ENCODE data around the gene GFPT1. TPM values are rescaled to one million over a fixed set of nuclear protein-coding genes. Genes with fewer than 3 reads are reported as not detected.

GFPT1 gene
- total RNA-seq, 4 donors from 2014 or later, result 56.7 to 125 (median 71.3) TPM

- 80 to 89% methylated on average over 3 of the region's 3 CpGs for WGBS, 2 donors
- Histone ChIP-seq H3K9me3 (no peaks in the 10 kb centered on the region), H3K4me3 (replicated peaks in 1 of 3) (no peak overlapping the region), H3K36me3 (no peaks in the 10 kb centered on the region), H3K27ac (no peak overlapping the region), H3K27me3 (no peaks in the 10 kb centered on the region), H3K4me1 (peaks cover 9 to 11% of the 10 kb centered on the region in 2 donors)
- intact Hi-C loops (cut with DNase I), result no loop called here
- DNase-seq, result no peak
- no peak for TF ChIP-seq POLR2A (IDR thresholded peaks at IDR 0.05)
- TF ChIP-seq, protein P1, sequence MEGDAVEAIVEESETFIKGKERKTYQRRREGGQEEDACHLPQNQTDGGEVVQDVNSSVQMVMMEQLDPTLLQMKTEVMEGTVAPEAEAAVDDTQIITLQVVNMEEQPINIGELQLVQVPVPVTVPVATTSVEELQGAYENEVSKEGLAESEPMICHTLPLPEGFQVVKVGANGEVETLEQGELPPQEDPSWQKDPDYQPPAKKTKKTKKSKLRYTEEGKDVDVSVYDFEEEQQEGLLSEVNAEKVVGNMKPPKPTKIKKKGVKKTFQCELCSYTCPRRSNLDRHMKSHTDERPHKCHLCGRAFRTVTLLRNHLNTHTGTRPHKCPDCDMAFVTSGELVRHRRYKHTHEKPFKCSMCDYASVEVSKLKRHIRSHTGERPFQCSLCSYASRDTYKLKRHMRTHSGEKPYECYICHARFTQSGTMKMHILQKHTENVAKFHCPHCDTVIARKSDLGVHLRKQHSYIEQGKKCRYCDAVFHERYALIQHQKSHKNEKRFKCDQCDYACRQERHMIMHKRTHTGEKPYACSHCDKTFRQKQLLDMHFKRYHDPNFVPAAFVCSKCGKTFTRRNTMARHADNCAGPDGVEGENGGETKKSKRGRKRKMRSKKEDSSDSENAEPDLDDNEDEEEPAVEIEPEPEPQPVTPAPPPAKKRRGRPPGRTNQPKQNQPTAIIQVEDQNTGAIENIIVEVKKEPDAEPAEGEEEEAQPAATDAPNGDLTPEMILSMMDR (IDR thresholded peaks at IDR 0.05), result no peak
Observed at GRCh38 chr2:69292256-69292655, 94.8 kb downstream of the GFPT1 start.

DNA sequence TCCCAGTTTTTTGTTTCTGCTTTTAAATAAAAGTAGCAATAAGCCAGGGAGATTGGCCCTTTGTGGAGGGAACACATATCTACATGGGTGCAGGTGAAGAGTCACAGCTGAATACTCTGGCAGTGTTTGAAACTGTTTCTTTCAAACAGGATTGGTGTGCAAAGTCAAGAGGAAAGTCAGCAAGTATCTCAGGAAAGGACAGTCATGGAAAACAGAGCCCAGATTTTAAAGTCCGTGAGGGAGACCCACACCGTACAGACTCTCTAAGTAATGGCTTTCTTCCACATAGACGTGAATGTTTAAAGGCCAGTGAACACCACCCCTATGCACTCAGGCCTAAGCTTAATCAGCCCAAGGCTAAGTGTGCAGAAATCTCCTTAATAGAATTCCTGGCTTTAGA is 95.3 kb downstream of the GFPT1 start:
- intact Hi-C loops (cut with DNase I), result no loop called here
- H3K36me3 ChIP-seq, result no peaks in the 10 kb centered on the region
- H3K9me3 ChIP-seq, result no peaks in the 10 kb centered on the region
- no peak for DNase-seq
- 73 to 77% methylated on average over 3 of the region's 3 CpGs for WGBS, 2 donors
- no peak overlapping the region for H3K27ac ChIP-seq
- no peak overlapping the region for H3K4me3 ChIP-seq (replicated peaks in 1 of 3)
- H3K4me1 ChIP-seq, result peaks cover 9 to 11% of the 10 kb centered on the region in 2 donors
- H3K27me3 ChIP-seq, result no peaks in the 10 kb centered on the region
- no peak for TF ChIP-seq POLR2A (IDR thresholded peaks at IDR 0.05)
- TF ChIP-seq, protein P1 (IDR thresholded peaks at IDR 0.05), result no peak

DNA sequence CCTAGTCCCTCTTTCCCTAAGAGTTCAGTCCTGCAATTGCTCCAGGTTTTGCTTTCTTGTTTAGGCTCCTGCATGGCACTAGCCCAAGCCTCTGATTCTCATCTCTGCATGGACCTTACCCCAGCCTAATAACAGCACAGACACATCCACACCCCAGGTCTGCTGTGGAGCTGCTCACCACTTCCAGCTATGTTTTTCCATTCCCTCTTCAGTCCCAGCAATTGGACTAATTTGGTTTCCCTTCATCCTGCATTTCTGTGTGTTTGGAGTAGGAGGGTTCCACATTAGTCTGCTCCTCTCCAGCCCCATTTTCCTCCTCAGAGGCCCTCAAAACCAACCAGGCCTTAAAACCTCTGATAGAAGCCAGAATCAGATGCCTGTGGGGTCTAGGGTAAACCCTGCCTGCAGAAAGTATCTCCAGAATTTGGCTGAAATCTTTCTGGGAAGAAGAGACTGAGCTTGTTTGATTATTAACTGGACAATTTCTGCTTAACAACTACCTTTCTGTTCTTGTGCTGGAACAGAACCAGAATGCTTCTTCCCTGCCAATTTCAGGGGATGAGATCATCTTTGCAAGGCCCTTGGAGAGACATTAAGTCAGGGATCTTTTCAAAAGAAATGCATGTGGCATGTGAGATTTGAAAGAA is 95.9 kb downstream of the GFPT1 start:
- Histone ChIP-seq H3K9me3 (no peaks in the 10 kb centered on the region), H3K4me3 (replicated peaks in 1 of 3) (no peak overlapping the region), H3K4me1 (peaks cover 9 to 11% of the 10 kb centered on the region in 2 donors), H3K27me3 (no peaks in the 10 kb centered on the region), H3K36me3 (no peaks in the 10 kb centered on the region), H3K27ac (no peak overlapping the region)
- no peak for TF ChIP-seq POLR2A (IDR thresholded peaks at IDR 0.05)
- TF ChIP-seq, protein P1 (IDR thresholded peaks at IDR 0.05), result no peak
- DNase-seq, result no peak
- intact Hi-C loops (cut with DNase I), result no loop called here

GRCh38 chr2:69288429-69288828 is 98.6 kb downstream of the GFPT1 start:
- no peak overlapping the region for H3K27ac ChIP-seq
- no peaks in the 10 kb centered on the region for H3K36me3 ChIP-seq
- no peaks in the 10 kb centered on the region for H3K27me3 ChIP-seq
- peaks cover 9 to 11% of the 10 kb centered on the region in 2 donors for H3K4me1 ChIP-seq
- no peak for TF ChIP-seq POLR2A (IDR thresholded peaks at IDR 0.05)
- TF ChIP-seq, protein P1 (IDR thresholded peaks at IDR 0.05), result no peak
- DNase-seq, result no peak
- H3K9me3 ChIP-seq, result no peaks in the 10 kb centered on the region
- intact Hi-C loops (cut with DNase I), result no loop called here
- H3K4me3 ChIP-seq (replicated peaks in 1 of 3), result no peak overlapping the region
- 98% methylated on average over 1 of the region's 1 CpG for WGBS, 2 donors

DNA sequence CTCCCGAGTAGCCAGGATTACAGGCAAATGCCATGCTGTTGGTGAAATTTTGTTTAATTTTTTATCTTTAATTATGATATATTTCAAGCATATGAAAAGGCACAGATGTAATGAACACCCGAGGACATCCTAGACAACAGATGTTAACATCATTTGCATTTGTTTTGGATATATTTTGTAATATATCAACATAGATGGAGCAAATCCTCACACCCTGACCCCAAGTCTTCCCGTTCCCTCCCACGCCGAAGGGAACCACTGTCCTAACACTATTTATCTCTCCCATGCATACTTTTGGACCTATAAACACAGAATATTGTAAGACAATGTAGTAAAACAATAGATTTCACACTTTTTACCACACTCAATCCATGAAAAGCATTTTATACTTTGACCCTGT is 99.5 kb downstream of the GFPT1 start:
- Histone ChIP-seq H3K27me3 (no peaks in the 10 kb centered on the region), H3K36me3 (no peaks in the 10 kb centered on the region), H3K4me3 (replicated peaks in 1 of 3) (no peak overlapping the region), H3K4me1 (peaks cover 9 to 11% of the 10 kb centered on the region in 2 donors), H3K27ac (no peak overlapping the region), H3K9me3 (no peaks in the 10 kb centered on the region)
- intact Hi-C loops (cut with DNase I), result no loop called here
- DNase-seq, result no peak
- WGBS, 2 donors, result 94 to 95% methylated on average over 5 of the region's 5 CpGs
- TF ChIP-seq, protein P1 (IDR thresholded peaks at IDR 0.05), result no peak
- TF ChIP-seq POLR2A (IDR thresholded peaks at IDR 0.05), result no peak
